ENCODE data around the gene CAMSAP3.
"Not testable (repeated sequence)": the region's sequence is repeated elsewhere in the genome, so short reads cannot be mapped to it uniquely, and the experiment has no call there.

CAMSAP3 gene

DNA sequence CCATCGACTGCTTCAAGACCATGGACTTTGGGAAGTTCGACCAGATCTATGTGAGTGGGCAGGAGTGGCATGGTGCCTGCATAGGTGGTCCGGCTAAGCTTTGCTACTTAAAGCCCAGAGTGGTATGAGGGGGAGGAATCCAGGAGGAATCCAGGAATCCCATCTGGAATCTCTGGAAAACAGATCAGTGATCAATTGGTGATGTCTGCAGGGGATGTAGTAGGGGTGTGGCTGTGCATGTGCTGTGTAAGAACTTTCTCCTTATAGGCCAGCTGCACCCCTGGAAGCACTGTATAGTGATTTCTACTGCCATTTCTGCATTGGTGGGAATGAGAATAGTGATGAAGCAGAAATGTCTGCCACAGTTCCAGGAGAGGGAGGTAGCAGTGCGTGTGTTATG lies 36.6 kb upstream of the CAMSAP3 start:
- H3K4me1 ChIP-seq (ENCODE audit: insufficient read depth, low read length), result no peaks in the 10 kb centered on the region; the same call in 1 of the 2 replicates
- no peaks in the 10 kb centered on the region for H3K9me3 ChIP-seq (ENCODE audit: control insufficient read depth, insufficient read depth, low read length)
- H3K9ac ChIP-seq (ENCODE audit: low read depth, low read length), result no peak overlapping the region
- no peaks in the 10 kb centered on the region; the same call in 1 of the 2 replicates for H3K36me3 ChIP-seq (ENCODE audit: insufficient read depth, low read length)

GRCh38 chr19:7560255-7560654 lies 35.4 kb upstream of the CAMSAP3 start:
- Histone ChIP-seq H3K4me1 (ENCODE audit: insufficient read depth, low read length) (no peaks in the 10 kb centered on the region), H3K9ac (ENCODE audit: low read depth, low read length) (no peak overlapping the region), H3K9me3 (ENCODE audit: control insufficient read depth, insufficient read depth, low read length) (no peaks in the 10 kb centered on the region)

DNA sequence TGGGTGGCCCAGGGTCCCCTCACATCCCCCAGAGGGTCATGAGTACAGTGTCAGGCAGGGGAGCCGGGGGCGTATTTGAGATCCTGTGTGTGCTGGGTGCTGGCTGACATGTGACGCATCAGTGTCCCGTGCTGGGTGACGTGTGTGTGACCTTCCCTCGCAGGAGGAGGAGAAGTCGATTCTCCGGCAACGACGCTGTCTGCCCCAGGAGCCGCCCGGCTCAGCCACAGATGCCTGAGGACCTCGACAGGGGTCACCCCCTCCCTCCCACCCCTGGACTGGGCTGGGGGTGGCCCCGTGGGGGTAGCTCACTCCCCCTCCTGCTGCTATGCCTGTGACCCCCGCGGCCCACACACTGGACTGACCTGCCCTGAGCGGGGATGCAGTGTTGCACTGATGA lies 34.3 kb upstream of the CAMSAP3 start:
- no peaks in the 10 kb centered on the region for H3K9me3 ChIP-seq (ENCODE audit: control insufficient read depth, insufficient read depth, low read length)

More at GRCh38 chr19:7560255-7560654, 35.4 kb upstream of the CAMSAP3 start:
- no peaks in the 10 kb centered on the region; the same call in 1 of the 2 replicates for H3K36me3 ChIP-seq (ENCODE audit: insufficient read depth, low read length)

GRCh38 chr19:7562646-7563393 lies 32.8 kb upstream of the CAMSAP3 start:
- Histone ChIP-seq H3K4me1 (ENCODE audit: insufficient read depth, low read length) (no peaks in the 10 kb centered on the region), H3K9ac (ENCODE audit: low read depth, low read length) (no peak overlapping the region), H3K9me3 (ENCODE audit: control insufficient read depth, insufficient read depth, low read length) (no peaks in the 10 kb centered on the region), H3K36me3 (ENCODE audit: insufficient read depth, low read length) (no peaks in the 10 kb centered on the region; the same call in 1 of the 2 replicates)

More for the DNA sequence above, 34.3 kb upstream of the CAMSAP3 start:
- H3K4me1 ChIP-seq (ENCODE audit: insufficient read depth, low read length), result no peaks in the 10 kb centered on the region
- H3K36me3 ChIP-seq (ENCODE audit: insufficient read depth, low read length), result no peaks in the 10 kb centered on the region; the same call in 1 of the 2 replicates
- no peak overlapping the region for H3K9ac ChIP-seq (ENCODE audit: low read depth, low read length)

DNA sequence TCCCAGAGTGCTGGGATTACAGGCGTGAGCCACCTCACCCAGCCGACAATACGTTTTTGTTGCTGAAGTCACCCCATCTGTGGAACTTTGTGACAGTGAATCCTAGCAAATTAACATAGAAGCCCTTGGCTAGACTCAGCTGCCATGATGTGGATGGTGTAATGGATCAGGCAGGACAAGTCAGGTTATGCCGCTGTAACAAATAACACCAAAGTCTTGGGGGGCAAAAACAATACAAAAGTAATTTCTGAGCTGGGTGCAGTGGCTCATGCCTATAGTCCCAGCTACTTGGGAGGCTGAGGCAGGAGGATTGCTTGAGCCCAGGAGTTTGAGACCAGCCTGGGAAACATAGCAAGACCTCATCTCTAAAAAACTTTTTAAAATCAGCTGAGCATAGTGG lies 30.8 kb upstream of the CAMSAP3 start:
- Histone ChIP-seq H3K9ac (ENCODE audit: low read depth, low read length) (no peak overlapping the region), H3K36me3 (ENCODE audit: insufficient read depth, low read length) (no peaks in the 10 kb centered on the region; the same call in 1 of the 2 replicates), H3K9me3 (ENCODE audit: control insufficient read depth, insufficient read depth, low read length) (no peaks in the 10 kb centered on the region), H3K4me1 (ENCODE audit: insufficient read depth, low read length) (no peaks in the 10 kb centered on the region)

DNA sequence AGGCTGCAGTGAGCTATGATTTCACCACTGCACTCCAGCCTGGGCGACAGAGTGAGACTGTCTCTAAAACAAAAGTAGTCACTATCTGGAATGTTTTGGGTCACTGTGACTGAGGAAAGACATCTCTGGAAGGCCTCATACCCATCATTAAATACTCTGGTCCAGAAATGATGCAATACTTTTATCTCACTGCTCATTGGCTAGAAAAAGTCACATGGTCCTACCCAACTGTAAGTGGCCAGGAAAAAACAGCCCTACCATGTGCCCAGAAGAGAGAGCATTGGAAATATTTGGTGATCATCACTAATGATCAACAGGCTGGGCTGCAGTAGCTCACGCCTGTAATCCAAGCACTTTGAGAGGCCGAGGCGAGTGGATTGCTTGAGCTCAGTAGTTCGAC lies 30.3 kb upstream of the CAMSAP3 start:
- no peaks in the 10 kb centered on the region for H3K9me3 ChIP-seq (ENCODE audit: control insufficient read depth, insufficient read depth, low read length)
- no peaks in the 10 kb centered on the region for H3K4me1 ChIP-seq (ENCODE audit: insufficient read depth, low read length)
- no peaks in the 10 kb centered on the region; the same call in 1 of the 2 replicates for H3K36me3 ChIP-seq (ENCODE audit: insufficient read depth, low read length)
- H3K9ac ChIP-seq (ENCODE audit: low read depth, low read length), result no peak overlapping the region

GRCh38 chr19:7570761-7571160 lies 24.9 kb upstream of the CAMSAP3 start:
- no peaks in the 10 kb centered on the region for H3K9me3 ChIP-seq (ENCODE audit: control insufficient read depth, insufficient read depth, low read length)
- no peak overlapping the region for H3K9ac ChIP-seq (ENCODE audit: low read depth, low read length)
- no peaks in the 10 kb centered on the region for H3K4me1 ChIP-seq (ENCODE audit: insufficient read depth, low read length)
- H3K36me3 ChIP-seq (ENCODE audit: insufficient read depth, low read length), result no peaks in the 10 kb centered on the region

GRCh38 chr19:7575434-7576040 lies 20.1 kb upstream of the CAMSAP3 start:
- no peaks in the 10 kb centered on the region for H3K36me3 ChIP-seq (ENCODE audit: insufficient read depth, low read length)
- H3K4me1 ChIP-seq (ENCODE audit: insufficient read depth, low read length), result no peaks in the 10 kb centered on the region
- H3K9ac ChIP-seq (ENCODE audit: low read depth, low read length), result no peak overlapping the region
- H3K9me3 ChIP-seq (ENCODE audit: control insufficient read depth, insufficient read depth, low read length), result no peaks in the 10 kb centered on the region

DNA sequence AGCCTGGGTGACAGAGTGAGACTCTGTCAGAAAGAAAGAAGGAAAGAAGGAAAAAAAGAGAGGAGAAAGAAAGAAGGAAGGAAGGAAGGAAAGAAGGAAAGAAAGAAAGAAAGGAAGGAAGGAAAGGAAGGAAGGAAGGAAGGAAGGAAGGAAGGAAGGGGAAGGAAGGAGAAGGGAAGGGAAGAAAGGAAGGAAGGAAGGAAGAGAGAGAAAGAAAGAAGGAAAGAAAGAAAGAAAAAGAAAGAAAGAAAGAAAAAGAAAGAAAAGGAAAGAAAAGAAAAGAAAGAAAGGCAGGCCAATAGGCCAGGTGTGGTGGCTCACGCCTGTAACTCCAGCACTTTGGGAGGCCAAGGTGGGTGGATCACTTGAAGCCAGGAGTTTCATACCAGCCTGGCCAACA lies 18.2 kb upstream of the CAMSAP3 start:
- not testable (repeated sequence) for H3K9me3 ChIP-seq (ENCODE audit: control insufficient read depth, insufficient read depth, low read length); H3K9ac ChIP-seq (ENCODE audit: low read depth, low read length); H3K4me1 ChIP-seq (ENCODE audit: insufficient read depth, low read length); H3K36me3 ChIP-seq (ENCODE audit: insufficient read depth, low read length)

DNA sequence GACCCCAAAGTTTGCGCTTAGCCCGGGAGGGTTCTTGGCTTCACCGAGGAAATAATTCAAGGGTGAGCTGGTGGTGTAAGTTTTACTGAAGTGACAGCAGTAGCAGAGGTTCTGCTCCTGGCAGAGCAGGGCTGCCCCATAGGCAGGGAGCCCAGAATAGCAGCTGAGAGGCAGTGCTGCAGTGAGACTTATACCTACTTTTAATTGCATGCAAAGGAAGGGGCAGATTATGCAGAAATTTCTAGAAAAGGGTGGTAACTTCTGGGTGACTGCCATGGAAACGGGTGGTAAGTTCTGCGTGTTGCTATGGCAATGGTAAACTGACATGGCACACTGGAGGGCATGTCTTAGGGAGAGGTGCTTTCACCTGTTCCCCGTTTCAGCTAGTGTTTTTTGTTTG lies 17.5 kb upstream of the CAMSAP3 start:
- no peaks in the 10 kb centered on the region for H3K36me3 ChIP-seq (ENCODE audit: insufficient read depth, low read length)
- no peak overlapping the region for H3K9ac ChIP-seq (ENCODE audit: low read depth, low read length)
- no peaks in the 10 kb centered on the region for H3K9me3 ChIP-seq (ENCODE audit: control insufficient read depth, insufficient read depth, low read length)
- no peaks in the 10 kb centered on the region for H3K4me1 ChIP-seq (ENCODE audit: insufficient read depth, low read length)

- Histone ChIP-seq H3K4me1 (ENCODE audit: insufficient read depth, low read length) (no peaks in the 10 kb centered on the region), H3K9ac (ENCODE audit: low read depth, low read length) (no peak overlapping the region), H3K9me3 (ENCODE audit: control insufficient read depth, insufficient read depth, low read length) (no peaks in the 10 kb centered on the region), H3K36me3 (ENCODE audit: insufficient read depth, low read length) (no peaks in the 10 kb centered on the region)
These were observed 16.5 kb upstream of the CAMSAP3 start for GRCh38 chr19:7579182-7579581.

DNA sequence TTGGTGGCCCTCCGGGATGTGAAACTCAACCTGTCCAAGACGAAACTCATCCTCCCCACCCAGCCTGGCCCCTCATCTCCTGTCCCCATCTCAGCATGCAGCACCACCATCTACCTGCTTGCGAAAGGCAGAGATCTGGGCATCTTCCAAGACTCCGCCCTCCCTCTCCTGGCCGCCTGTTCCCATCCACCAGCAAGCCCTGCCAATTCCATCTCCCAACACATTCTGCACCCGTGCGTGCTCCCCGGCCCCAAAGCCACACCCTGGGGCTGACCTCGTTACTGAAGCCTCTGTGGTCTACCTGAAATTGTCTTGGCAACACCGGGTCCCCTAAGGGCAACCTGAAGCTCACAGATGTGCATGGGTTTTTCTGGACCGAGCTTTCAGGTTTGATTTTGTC lies 13.2 kb upstream of the CAMSAP3 start:
- Histone ChIP-seq H3K36me3 (ENCODE audit: insufficient read depth, low read length) (no peaks in the 10 kb centered on the region), H3K4me1 (ENCODE audit: insufficient read depth, low read length) (no peaks in the 10 kb centered on the region), H3K9me3 (ENCODE audit: control insufficient read depth, insufficient read depth, low read length) (no peaks in the 10 kb centered on the region), H3K9ac (ENCODE audit: low read depth, low read length) (no peak overlapping the region)

DNA sequence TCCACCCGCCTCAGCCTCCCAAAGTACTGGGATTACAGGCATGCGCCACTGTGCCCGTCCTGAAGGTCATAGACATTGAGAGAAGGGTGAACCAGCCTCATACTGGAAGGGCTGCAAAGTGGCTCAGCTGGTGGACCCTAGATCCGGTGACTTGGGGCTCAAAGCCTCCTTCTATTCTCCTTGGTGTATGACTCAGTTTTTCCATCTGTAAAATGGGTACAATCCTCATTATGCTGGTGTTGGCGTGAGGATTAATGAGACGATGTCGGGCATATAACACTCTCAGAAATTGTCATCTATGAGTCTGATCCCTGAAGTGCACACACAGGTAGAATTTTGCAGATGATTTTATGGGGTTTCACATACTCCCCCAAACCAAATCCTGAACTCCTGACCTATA lies 5.8 kb upstream of the CAMSAP3 start:
- Histone ChIP-seq H3K4me1 (ENCODE audit: insufficient read depth, low read length) (no peaks in the 10 kb centered on the region), H3K36me3 (ENCODE audit: insufficient read depth, low read length) (no peaks in the 10 kb centered on the region), H3K9me3 (ENCODE audit: control insufficient read depth, insufficient read depth, low read length) (no peaks in the 10 kb centered on the region), H3K9ac (ENCODE audit: low read depth, low read length) (no peak overlapping the region)

GRCh38 chr19:7590256-7590655 lies 5.4 kb upstream of the CAMSAP3 start:
- Histone ChIP-seq H3K9ac (ENCODE audit: low read depth, low read length) (no peak overlapping the region), H3K9me3 (ENCODE audit: control insufficient read depth, insufficient read depth, low read length) (no peaks in the 10 kb centered on the region), H3K36me3 (ENCODE audit: insufficient read depth, low read length) (no peaks in the 10 kb centered on the region), H3K4me1 (ENCODE audit: insufficient read depth, low read length) (no peaks in the 10 kb centered on the region)
